HG03521 (cell line): ENCODE results near the gene THOP1.
A peak's percentile ranks its signal among the peaks of the same experiment; 100 is the strongest.

Experiments
- ATAC-seq: cut with Tn5 transposase; IDR thresholded peaks from one replicate; pipeline ENCODE4 v1.9.1; 2021; ENCODE audit warnings: mild to moderate bottlenecking, moderate library complexity; ENCODE audit not compliant: unreplicated experiment

Gene THOP1

DNA sequence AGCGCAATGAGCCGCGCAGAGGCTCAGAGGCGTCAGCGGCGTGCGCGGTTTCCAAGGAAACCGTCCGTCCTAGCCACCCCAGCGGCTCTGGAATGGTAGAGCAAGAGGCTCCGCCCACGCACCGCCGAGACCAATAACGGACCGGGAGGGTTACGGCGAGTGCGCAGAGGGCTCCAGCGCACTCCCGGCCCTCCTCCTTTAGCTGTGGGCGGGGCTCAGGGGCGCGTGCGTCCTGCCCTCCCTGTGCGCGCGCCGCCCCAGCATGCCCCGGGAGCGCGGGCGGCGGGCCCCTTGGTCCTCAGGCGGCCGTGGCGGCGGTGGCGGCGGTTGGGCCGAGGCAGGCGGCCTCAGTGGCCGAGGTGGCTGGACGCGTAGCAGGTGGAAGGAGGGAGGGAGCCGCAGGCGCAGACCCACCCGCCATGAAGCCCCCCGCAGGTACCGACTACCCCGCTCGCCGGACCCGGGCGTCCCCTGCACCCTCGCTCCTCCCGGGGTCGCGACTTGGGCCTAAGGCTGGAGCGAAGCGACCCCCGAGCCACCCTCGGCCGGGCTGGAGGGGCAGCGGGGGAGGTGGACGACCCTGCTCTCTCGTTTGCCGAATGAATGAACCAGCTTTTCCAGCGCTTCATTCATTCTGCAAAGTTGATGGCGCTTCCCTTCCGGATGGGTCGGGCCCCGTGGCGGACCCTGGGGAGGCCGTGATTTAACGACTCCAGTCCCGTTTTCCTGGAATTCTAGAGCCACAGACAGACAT lies at the start of gene THOP1:
THOP1 (plus strand) TSS at position 260 of the 754 bp plus-strand sequence; CDS start at position 420, 160 bp downstream.
- ATAC-seq: peak; percentile 62

- no peak for ATAC-seq
Observed at GRCh38 chr19:2736550-2737190, 48.6 kb upstream of the THOP1 start.

DNA sequence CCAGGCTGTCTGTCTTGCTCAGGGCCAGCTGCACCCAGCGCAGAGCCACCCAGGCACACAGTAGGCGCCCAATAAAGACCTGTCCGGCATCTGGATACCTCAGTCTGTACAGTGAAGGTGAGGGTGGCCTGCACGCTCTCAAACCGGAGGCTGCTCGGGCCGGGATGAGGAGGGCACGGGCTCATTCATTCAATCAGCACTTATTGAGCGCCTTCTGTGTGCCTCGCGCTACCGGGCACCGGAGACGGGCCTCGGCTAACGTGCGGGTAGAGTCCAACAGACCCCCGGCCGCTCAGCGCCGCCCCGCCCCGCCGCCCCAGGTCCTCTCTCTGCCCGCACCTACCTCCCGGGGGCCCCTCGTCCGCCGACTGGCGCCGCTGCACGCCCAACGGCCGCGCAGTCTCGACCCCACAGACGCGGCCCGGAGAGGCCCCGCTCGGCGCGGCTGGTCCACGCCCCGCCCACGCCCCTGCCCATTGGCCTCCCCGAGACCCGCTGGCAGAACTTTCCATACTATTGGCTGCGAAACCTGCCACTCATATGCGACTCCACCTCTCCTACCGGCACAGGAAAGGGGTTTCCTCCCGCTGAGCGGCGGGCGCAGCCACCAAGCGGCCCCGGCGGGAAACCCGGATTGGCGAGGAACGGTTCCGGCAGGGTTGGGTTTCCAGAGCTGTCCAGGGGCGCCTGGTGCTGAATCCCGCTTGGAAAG lies 45.5 kb upstream of the THOP1 start, which contains the start of gene SLC39A3:
SLC39A3 (minus strand) TSS at position 416 of the 712 bp plus-strand sequence. CDS start 2,760 bp downstream, outside the sequence.
- peak; percentile 90 for ATAC-seq

- no peak for ATAC-seq
Observed at GRCh38 chr19:2740314-2740656, 45.0 kb upstream of the THOP1 start.

GRCh38 chr19:2743099-2743498 lies 42.2 kb upstream of the THOP1 start:
- ATAC-seq: no peak

DNA sequence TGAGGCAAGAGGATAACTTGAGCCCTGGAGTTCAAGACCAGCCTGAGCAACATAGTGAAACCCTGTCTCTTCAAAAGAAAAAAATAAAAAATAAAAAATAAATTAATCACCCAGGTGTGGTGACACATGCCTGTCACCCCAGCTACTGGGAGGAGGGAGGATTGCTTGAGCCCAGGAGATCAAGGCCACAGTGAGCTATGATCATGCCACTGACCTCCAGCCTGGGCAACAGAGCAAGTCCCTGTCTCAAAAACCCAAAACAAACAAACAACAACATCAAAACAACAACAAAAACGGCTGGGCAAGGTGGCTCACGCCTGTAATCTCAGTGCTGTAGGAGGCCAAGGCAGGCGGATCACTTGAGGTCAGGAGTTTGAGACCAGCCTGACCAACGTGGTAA lies 41.2 kb upstream of the THOP1 start:
- no peak for ATAC-seq

DNA sequence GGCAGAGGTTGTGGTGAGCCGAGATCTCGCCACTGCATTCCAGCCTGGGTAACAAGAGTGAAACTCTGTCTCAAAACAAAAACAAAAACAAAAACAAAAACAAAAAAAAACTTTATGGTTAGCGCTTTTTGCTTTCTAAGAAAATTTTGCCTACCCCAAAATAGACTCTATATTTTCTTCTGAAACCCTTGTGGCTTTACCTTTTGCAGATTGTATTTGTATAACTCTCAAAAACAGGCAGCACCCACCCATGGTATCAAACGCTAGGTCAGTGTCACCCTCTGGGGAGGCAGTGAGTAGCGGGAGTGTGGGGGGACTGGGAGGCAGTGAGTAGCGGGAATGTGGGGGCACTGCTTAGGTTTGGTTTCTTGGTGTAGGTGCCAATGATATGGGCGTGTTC lies 38.0 kb upstream of the THOP1 start:
- ATAC-seq: no peak

DNA sequence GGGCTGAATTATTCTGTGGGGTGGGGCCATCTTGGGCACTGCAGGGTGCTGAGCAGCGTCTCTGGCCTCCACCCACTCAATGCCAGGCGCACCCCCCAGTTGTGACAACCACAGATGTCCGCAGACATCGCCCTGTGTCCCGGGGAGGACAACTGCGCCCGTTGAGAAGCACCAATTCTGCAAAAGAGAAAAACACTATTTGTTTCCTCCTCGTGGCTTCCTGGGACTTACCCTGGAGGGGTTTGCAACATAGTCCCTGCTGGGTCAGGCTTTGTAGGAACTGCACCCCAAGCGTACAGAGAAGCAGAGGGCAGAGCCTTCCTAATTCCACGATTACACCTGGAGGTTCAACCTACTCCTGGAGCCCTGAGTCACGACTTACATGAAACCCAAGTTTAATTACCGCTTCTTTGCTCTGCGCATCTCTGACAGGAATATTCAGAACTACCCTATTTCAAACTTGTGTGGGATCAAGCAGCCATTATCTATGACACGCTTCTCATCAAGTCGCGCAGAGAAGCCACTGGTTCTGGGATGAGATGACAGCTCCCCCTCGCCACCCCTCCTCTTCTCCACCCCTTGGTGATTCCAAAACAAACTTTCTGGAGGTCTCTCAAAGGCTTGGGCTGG lies 34.4 kb upstream of the THOP1 start:
- no peak for ATAC-seq

DNA sequence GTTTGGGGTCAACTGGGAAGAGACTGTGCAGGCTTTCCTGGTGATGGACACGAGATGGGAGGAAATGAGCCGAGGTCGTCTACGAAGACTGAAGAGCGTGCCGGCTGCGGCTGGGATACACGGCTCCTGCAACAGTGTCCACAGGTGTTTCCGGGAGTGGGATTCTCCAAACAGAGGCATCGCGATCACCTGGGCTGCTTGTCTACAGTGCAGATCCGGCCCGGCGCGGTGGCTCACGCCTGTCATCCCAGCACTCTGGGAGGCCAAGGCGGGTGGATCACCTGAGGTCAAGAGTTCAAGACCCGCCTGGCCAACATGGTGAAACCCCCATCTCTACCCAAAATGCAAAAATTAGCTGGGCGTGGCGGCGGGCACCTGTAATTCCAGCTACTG lies 33.9 kb upstream of the THOP1 start:
- ATAC-seq: no peak

DNA sequence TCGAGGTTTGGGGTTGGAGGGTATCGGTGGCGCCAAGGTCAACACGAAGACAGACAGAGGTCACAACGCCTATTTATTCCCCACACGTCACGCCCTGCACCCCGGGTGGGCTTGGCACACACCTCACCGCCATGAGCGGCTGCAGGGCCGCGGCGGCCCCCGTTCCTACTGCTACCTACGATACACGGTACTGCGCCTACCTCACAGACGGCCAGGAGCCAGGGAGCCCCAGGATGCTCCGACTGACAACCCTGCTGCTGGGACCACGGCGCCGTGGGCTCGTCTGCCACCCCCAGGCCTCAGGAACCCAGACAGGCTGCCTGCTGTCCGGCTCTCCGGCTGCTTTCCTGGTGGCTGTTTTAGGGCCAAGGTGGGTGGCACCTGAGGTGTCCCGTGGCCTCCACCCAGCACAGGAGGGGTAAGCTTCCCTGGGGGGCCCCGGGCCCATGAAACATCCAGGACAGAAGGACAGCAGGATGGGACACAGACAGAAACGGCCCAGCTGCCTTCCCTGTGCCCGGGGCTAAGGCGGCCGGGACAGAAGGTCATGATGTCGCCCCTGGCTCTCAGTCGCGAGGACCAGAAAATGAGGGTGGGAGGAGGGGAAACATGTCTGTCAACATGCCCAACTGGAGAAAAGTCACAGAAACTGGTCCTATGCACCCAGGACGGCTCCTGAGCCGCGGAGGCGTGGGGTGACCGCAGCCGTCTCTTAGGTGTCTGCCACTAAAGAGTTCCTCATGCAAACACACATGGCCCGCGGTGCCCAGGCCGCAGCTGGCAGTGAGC lies 30.4 kb upstream of the THOP1 start:
- ATAC-seq: no peak

- ATAC-seq: no peak
Observed at GRCh38 chr19:2755448-2755705, 29.9 kb upstream of the THOP1 start.

GRCh38 chr19:2755811-2756210 lies 29.5 kb upstream of the THOP1 start:
- no peak for ATAC-seq

DNA sequence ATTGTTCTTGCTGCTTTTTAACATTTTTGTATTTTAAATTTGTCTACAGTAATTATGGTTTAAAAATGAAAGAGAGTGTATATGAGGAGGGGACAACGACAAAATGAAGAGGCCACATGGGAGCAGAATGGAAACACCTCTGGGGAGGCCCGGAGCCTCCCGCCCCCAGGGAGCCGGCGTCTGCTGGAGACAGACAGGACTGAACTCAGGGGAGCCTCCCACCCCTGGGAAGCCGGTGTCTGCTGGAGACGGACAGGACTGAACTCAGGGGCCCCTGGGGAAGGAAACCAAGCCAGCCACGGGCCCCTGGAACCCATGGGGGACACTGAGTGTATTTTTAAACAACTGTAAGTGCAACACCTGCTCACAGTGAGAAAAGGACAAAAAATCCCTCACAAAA lies 28.8 kb upstream of the THOP1 start:
- no peak for ATAC-seq

DNA sequence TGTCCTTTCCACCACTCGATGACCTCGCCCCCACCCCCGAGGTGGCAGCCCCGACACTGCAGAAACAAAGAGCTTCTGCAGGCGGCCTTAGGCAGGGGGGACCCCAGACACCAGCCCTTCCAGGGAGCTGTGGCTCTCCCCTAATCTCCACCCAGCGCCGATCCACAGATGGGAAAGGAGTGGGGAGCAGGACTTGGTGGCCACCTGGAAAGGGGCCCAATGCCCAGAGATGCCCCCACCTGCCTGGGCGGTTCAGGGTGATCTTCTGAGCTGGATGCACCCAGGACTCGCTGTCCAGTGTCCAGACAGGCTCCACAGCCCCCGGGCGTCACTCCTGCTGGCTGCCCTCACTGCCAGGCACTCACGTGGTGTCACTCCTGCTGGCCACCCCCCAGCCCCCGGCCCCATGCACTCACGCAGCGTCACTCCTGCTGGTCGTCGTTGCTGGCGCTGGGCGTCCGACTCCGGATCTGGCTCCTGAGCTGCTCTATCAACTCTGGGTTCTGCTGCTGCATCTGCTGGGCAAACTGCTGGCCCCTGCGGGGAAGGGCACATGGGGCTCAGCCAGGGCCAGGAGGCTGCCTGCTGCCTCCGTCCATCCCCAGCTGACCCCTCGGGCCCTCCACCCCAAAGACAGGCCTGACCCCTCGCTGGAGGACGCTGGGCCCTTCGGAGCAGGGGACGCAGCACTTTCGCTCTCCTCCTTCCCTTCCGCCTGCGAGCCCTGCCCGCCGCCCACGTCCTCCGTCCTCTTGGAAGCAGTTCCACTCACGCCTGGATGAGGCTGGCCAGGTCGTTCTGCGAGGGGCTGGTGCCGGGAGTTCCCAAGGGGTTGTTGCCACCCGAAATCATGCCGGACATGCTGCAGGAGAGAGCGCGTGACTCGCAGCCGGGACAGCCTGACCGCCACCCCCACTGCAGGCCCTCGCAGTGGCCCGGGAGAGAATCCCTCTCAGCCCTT lies 28.1 kb upstream of the THOP1 start:
- no peak for ATAC-seq

- no peak for ATAC-seq
Observed at GRCh38 chr19:2758601-2759313, 26.5 kb upstream of the THOP1 start.

- no peak for ATAC-seq
Observed at GRCh38 chr19:2759362-2759761, 25.9 kb upstream of the THOP1 start.

- ATAC-seq: no peak
Observed at GRCh38 chr19:2759965-2760364, 25.3 kb upstream of the THOP1 start.

- ATAC-seq: no peak
Observed at GRCh38 chr19:2761309-2761677, 24.0 kb upstream of the THOP1 start.
